ENCODE results near the gene SMIM24.
A peak's percentile ranks its signal among the peaks of the same experiment; 100 is the strongest.
"Not testable (repeated sequence)": the region's sequence is repeated elsewhere in the genome, so short reads cannot be mapped to it uniquely, and the experiment has no call there.

The SMIM24 gene

DNA sequence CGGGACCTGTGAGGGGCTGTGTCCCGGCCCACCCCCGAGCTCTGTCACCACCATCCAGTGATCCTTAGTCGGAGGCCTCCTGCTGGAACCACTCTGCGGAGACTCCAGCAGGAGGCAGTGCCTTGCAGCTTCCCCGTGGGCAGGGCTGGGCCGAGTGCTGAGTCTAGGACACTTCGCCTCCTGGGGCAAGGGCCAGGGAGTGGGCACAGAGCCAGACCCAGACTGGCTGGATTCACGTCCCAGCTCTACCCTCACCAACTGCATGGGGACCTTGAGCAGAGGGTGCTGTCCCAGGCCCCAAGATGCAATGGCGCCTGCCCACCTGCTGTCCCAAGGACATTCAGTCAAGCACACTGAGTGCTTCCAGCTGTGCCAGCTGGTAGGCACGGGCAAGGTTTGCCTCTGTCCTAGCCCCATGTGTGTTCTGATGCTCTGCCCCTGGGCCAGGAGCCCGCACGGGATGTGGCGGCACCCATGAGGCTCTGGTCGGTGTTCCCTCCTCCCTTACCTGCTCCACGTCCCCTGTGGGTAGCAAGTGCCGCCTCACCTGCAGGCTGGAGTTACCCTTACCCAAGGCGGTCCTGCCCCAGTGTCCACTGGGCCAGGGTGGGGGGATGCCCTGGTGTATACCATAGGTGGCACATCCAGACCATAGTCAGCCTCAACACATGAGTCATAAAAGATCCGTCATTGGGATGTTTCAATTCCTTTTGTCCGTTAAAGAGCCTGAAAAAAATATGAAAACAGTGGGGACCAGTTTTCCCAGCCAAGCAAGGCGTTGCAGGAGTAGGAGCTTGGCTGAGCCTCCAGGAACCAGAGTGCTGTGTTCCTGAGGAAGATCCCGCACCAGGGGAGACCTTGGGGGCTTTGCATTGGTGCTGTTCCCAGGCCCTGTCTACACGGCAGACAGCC, 33.2 kb upstream of the SMIM24 start:
- no peak for DNase-seq

DNA sequence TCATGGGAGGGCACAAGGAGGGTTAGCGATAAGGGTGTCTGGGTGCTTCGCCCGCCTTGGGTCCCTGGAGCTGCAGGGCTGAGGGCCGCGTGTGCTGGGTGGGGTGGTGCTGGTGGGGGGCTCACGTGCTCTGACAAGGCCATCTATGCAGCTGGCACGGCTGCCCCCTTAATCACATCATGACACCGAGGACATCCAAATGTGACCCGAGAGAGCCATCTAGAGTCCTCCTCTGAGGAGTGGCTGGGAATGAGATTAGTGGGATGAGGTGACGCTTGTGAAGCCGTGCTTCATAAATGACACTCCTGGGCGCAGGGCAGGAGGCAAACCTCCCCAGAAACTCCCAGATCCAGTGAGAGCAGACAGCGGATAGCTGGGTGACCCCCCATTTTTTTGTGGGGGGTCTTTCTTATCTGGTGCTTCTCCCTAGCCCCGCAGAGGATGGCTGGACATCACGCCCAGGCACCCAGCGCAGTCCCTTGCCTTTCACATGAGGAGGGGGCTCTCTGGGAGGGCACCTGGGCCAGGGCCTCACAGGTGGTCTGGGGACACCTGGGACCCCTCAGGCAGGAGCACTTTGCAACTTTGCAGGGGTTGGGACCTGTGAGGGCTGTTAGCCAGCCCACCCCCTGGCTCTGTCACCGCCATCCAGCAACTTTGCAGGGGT, 32.4 kb upstream of the SMIM24 start:
- no peak for DNase-seq

DNA sequence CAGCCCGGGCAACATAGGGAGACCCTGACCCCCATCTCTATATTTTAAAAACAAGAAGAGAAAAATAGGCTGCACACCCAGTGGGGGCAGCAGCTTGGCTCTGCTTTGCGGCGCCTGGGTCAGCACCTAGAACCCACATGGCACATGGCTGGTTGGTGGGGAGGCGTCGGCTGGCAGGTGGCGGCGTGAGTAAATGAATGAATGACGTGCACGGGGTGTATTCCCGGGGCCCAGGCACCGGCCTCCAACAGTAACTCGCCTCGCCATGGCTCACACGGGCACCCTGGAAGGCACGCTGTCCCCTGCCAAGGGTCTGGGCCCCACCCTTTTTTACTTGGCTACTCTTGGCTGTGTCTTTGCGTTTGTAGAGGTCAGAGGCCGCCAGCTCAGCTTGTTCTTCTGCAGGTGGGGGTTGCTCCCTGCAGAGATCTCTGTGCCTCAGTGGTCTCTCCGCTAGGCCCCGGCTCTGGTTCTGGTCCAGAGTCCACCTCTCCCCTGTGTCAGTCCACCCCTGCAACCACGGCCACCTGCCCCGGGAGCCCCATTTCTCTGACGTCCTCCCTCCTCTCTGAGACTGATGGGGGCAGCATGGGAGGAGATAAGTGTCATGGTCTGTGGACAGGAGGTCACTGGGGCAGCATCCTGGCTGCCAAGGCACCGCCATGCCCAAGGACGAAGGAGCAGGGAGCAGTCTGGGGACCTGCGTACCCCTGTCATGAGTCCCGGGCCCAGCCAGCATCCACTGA, 31.4 kb upstream of the SMIM24 start:
- no peak for DNase-seq

DNA sequence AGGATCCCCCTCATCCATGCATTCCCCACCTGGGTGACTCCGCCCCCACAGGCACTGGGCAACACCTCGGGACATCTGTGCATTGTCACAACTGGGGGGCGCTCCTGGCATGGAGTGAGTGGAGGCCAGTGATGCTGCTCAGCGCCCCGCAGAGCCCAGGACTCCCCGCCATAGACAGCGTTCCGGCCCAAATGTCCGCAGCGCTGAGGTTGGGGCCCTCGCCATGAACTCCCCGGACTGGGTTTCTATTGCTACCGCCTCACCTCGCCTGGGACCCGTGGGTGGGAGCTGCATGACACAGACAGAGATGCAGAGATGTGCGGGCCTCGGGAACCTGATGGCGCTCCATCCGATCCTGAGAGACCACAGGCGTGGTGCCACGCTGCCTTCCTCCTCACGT, 30.4 kb upstream of the SMIM24 start:
- no peak for DNase-seq

DNA sequence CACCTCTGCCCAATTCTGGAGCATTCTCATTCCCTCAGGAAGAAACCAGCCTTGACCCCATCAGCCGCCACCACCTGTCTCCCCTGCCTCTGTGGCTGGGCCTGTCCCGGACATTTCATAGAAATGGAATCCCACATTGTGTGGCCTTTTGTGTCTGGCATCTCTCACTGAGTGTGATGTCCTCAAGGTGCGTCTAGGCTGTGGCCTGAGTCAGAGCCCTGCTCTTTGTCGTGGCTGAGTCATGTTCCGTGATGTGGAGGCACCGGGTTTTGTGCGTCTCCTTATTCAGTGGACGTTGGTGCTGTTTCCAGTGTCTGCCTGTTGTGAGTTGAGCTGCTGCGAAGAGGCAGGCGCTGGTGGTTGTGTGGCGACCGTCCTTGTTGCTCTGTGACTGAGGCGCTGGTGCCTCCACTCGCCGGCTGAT, 29.3 kb upstream of the SMIM24 start:
- DNase-seq = no peak

DNA sequence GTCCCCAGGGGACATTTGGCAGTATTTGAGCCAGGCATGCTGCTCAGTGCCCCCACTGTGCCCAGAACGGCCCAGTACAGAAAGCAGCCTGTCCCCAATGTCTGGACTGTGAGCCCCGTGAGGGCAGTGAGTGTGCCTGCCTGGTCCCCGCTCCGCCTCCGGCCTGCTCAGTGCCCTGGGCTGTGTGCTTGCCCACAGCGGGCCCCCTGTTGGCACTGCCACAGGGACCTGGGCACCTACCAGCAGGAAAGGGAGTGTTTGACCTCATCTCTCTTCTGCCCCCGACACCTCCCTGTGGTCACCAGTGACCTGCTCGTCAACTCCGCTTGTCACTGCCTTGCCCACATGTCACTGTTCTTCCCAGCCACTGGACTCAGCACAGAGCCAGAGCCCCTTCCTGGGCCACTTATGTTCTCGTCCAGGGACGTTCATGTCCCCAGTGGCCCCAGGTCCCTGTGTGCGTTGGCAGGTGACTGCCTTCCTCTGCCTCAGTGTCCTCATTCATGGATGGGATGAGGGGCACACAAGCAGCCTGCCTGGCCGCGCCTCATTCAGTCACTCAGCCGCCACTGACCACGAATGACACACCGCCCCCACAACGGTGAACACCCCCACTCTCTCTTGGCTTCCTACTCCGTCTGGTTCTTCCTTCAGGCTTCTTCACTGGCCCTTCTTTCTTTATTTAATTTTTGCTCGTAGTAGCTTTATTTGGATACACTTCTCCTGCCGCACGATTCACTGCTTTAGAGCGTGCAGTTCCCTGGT, 28.6 kb upstream of the SMIM24 start:
- DNase-seq = no peak

DNA sequence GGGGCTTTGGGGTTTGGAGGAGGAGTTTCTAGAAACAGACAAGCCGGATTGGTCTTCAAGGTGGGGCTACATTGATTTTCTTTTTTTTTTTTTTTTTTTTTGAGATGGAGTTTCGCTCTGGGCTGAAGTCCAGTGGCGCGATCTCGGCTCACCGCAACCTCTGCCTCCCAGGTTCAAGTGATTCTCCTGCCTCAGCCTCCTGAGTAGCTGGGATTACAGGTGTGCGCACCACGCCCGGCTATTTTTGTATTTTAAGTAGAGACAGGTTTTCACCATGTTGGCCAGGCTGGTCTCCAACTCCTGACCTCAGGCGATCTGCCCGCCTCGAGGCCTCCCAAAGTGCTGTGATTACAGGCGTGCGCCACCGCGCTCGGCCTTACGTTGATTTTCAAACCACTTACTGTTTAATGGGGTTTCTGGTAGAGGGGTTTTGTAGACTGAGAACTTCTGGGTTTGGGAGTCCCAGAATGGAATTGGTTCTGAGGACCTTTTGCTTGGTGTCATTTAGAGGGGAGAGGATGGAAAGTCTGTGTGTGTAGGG, 27.9 kb upstream of the SMIM24 start:
- DNase-seq = not testable (repeated sequence)

DNA sequence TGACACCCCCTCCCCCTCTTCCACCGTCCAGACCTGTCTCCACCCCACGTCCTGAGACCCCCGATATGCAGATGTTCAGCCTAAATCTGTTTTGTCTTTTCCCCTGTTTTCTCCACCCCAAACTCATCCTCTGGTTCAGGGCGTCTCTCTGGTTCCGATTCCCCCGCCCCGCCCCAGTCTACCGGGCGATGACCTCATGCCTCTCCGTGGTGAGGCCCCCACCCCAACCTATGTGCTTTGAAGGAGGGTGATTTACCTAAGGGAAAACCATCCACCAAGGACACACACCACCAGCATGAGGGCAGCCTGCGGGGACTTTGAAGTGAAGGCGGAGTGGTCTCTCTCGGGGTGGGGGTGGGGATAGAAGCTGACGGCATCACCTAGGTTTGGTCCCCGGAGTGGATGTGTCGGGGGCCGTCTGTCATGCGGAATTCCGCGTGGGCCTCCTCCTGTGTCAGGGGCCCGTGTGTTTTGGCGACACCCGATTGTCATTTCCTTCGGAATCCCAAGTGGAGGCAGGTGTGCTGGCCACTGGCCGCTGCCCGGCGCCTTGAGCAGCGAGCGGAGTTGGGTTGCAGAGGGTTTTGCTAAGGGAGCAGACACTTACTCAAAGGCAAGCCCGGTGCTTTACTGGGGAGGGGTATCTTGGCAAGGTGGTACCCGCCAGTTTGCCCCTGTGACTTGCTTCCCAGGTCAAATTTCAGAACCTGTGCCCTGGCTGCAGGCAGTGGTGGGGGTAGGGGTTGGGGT, 27.2 kb upstream of the SMIM24 start:
- DNase-seq = no peak

DNA sequence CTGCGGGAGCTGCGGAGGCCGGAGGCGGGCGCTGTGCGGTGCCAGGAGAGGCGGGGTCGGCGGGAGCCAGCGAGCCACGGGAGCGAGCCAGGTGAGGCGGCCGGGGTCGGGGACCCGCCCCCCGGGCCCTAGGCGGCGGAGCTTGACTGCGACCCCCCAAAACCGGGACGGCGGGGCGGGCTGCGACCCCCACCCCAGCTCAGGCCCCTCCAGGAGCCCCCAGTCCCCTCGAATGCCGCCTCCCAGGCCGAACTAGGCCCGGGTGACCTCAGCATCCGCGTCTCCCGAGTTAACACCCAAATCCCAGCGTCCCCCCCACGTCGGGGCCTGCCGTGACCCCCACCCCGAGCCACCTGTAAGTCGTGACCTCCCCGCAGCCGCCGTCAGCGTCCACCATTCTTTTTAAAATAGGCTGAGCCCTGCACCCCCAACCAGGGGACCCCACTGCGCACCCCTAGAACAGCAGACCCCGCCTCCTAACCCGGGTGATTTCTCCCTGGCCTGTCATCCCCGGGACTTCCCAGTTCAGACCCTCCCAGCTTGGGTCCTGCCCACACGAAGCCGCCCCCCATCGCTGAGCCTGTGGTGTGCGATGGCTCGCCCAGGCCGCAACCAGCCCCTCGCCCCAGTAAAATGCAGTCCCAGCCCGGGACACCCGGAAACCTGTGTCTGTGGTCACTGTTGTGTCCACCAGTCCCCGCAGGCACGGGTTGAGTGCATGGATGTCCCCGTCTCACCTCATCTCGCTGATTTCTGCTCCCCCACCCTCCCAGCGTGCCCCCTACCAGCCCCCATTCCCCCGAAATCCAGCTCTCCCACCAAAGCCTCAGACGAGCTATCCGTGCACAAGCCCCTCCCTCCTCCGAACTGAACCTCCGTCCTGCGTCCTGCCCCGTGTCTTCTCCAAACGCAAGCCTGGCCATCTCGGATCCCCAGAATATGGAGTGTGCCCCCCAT, 26.3 kb upstream of the SMIM24 start:
- DNase-seq = no peak

DNA sequence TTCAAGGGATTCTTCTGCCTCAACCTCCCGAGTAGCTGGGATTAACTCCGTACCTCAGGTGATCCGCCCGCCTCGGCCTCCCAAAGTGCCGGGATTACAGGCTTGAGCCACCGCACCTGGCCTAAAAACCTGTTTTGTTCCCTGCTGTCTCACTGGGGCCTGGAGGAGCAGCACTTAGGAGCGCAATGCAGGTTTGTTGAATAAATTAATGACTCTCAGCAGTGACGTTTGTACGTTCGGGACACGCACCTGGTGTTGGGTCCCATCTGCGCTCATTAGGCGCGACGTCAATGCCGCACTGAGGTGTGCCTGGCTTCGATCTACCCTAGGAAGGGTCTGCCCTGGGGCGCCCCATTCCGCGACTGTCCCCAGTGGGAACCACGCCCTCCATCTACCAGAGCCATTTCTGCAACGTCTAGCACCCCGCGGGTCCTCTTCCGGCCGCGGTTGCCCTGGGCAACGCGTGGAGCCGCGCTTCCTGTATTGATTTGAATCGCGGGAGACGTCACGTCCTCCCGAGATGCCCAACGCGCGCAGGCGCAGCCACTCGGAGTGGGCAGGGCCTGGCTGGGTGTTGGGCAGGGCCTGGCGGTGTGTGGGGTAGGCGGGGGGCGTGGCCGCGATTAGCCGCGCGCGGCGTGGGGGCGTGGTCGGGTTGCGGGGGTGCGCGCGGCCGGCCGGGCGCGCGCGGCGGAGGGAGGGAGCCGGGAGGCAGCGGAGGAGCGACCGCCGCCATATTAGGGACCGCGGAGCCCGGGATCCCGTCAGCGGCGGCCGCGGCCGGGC, 25.5 kb upstream of the SMIM24 start, which contains the start of gene FZR1:
FZR1 (plus strand) TSS at position 714 of the 786 bp plus-strand sequence. CDS start 16,679 bp downstream, outside the sequence.
- DNase-seq = peak; percentile 87

DNA sequence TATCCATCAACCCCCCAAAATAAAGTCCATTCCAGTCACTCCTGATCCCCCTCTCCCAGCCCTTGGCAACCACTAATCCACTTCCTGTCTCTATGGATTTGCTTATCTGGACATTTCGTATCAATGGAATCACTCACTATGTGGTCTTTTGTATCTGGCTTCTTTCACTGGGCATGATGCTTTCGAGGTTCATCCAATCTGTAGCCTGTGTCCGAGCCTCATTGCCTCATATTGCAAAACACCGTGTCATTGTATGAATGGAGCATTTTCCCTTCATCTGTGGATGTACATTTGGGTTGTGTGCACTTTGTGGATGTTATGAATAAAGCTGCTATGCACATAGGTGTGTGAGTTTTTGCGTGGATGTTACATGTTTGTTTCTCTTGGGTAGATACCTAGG, 24.4 kb upstream of the SMIM24 start:
- DNase-seq = no peak

DNA sequence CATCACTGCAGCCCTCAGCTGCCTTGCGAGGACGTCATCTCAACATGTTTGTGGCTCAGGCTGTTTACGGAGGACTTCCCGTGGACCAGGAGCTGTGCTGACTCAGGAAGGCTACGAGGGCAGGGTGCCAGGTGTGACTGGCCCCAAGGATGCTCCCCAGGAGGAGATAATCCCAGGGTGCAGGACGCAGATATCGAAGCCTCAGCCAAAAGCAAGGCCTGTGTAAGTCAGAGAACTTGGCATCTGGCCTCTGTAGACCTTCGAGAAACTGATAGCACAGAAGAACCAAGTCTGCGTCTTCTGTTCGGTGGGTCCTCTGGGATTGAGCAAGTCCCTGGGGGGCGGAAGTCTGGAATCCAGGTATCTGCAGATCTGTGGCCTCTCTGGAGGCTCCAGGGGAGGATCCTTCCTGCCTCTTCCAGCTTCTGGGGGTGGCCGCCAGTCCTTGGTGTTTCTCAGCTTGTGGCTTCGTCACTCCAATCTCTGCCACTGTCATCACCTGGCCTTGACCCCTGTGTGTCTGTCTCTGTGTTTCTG, 22.8 kb upstream of the SMIM24 start:
- no peak for DNase-seq

DNA sequence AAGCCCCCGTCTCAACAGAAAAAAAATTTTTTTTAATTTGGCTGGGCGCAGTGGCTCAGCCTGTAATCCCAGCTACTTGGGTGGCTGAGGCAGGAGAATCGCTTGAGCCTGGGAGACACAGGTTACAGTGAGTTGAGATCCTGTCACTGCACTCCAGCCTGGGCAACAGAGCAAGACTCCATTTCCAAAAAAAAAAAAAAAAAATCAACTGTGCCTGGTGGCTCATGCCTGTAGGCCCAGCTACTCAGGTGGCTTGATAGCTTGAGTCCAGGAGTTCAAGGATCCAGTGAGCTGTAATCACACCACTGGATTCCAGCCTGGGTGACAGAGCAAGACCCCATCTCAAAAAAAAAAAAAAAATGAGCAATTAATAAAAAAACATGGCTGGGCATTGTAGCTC, 21.5 kb upstream of the SMIM24 start:
- no peak for DNase-seq

DNA sequence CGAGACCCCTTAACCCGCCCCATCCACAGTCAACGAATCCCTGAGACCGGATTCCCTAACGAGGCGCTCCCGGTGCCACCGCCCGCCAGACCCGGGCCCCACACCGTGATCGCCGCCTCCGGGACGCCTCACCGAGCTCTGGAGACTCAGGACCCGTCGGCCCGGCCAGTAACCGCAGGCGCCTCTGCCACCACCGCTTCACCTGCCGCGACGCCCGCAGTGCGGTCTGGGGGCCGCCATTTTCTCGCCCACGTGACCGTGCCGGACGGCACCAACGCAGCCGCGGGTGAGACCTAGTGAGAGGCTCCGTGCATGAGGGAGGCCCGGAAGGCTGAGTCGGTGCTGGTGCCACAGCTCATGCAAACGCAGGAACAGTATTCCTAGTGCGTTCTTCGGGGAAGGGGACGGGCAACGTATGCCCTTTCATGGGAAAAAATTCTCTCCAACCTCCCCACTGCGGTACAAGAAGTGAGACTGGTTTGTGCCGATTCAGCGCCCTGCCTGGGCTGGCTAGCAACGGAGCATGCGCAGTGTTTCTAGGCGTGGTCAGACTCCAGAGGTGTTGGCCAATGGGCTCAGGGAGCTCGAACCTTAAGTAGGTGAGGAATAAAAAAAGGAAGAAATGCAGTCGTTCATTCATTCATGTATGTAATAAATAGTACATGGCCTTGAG, 20.2 kb upstream of the SMIM24 start, which contains the start of gene DOHH:
DOHH (minus strand) TSS at position 246 of the 673 bp plus-strand sequence. CDS start 3,860 bp downstream, outside the sequence.
- DNase-seq = peak; percentile 93

DNA sequence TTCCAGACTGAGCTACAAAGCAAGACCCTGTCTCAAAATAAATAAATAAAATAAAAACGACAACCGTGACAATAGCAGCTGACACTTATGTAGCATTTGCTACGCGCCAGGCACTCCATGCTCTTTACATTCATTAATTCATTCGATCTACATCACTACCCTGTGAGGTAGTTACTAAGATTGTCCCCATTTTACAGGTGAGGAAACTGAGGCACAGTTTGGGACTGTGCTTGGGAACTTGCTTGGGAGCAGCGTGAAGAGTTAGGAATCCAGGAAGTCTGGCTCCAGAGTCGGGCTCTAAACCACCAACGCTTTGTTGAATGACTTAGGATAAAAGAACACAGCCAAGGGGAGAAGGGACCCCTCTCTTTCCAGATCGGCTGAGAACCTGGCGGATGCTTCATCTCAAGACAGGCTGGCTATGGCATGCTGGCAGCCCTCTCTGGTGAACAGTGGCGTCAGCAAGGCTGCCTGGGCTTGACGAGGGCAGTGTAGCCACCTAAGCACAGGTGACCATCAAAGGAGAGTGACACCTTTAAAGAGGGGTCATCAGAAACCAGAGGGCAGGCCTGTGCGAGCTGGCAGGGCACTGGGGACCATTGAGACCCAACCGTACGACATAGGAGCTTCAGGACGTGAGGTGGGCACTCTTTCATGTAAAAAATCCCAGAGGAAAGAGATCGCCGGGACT, 19.6 kb upstream of the SMIM24 start:
- DNase-seq = no peak

DNA sequence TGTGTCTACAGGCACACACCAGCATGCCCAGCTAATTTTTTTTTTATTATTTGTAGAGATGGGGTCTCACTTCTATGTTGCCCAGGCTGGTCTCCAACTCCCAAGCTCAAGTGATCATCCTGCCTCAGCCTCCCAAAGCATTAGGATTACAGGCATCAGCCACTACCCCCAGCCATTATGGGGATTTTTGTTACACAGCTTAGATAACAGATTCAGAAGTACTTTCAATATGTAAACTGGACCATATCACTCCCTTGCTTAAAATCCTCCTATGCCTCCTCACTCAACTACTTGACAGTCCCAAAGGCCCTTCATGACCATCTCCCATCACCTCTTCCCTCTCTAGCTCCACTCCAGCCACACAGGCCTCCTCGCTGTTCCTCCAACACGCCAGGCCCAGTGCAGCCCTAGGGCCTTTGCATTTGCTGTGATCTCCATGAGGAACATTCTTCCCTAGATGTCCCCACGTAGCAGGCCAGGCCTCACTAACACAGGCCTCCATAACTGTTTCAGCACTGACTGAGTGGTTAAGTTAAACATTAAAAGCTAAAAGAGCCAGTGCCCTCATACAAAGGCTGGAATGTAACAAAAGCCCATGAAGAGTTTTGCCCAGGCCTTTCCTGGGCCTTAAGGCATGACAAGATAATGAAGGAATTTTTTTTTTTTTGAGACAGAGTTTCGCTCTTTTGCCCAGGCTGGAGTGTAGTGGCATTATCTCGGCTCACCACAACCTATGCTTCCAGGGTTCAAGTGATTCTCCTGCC, 17.6 kb upstream of the SMIM24 start:
- DNase-seq = no peak

All from NCI-H1694 treated with DMSO at 0.1 percent for 48 hours (cell line).